Measurements from ENCODE around the gene FCMR.

FCMR gene

GRCh38 chr1:206898089-206898914 is 23.4 kb downstream of the FCMR start:
- no peak for DNase-seq

- DNase-seq = no peak
Observed at GRCh38 chr1:206897175-206897574, 24.6 kb downstream of the FCMR start, which contains the start of gene IL24. TSS of gene IL24 (plus strand) at chr1:206897443. CDS start at chr1:206897833, 390 bp downstream.

GRCh38 chr1:206896261-206896660 is 25.5 kb downstream of the FCMR start:
- DNase-seq = no peak

- no peak for DNase-seq
Observed at GRCh38 chr1:206895837-206896242, 25.9 kb downstream of the FCMR start.

GRCh38 chr1:206895325-206895724 is 26.4 kb downstream of the FCMR start:
- DNase-seq = no peak

GRCh38 chr1:206893380-206893779 is 28.4 kb downstream of the FCMR start:
- no peak for DNase-seq

GRCh38 chr1:206892351-206892984 is 29.3 kb downstream of the FCMR start:
- DNase-seq = no peak

- no peak for DNase-seq
Observed at GRCh38 chr1:206891412-206891811, 30.3 kb downstream of the FCMR start.

- DNase-seq = no peak
Observed at GRCh38 chr1:206890125-206891060, 31.3 kb downstream of the FCMR start.

- DNase-seq = no peak
Observed at GRCh38 chr1:206887701-206888100, 34.0 kb downstream of the FCMR start.

GRCh38 chr1:206886831-206887230 is 34.9 kb downstream of the FCMR start:
- no peak for DNase-seq

- DNase-seq = no peak
Observed at GRCh38 chr1:206885341-206886060, 36.2 kb downstream of the FCMR start.

GRCh38 chr1:206883876-206884275 is 37.9 kb downstream of the FCMR start:
- no peak for DNase-seq

GRCh38 chr1:206883160-206883559 is 38.6 kb downstream of the FCMR start:
- no peak for DNase-seq

GRCh38 chr1:206882555-206882954 is 39.2 kb downstream of the FCMR start:
- no peak for DNase-seq

GRCh38 chr1:206880314-206880713 is 41.4 kb downstream of the FCMR start:
- no peak for DNase-seq

- no peak for DNase-seq
Observed at GRCh38 chr1:206878456-206878855, 43.3 kb downstream of the FCMR start.

- no peak for DNase-seq
Observed at GRCh38 chr1:206875752-206876377, 45.9 kb downstream of the FCMR start.

- DNase-seq = no peak
Observed at GRCh38 chr1:206873603-206874188, 48.0 kb downstream of the FCMR start.

GRCh38 chr1:206872139-206872538 is 49.6 kb downstream of the FCMR start:
- no peak for DNase-seq

- DNase-seq = no peak
Observed at GRCh38 chr1:206868264-206868663, 53.5 kb downstream of the FCMR start.

- DNase-seq = no peak
Observed at GRCh38 chr1:206867716-206868115, 54.0 kb downstream of the FCMR start.
